ENCODE measurements around the gene NTSR2.

NTSR2 gene

DNA sequence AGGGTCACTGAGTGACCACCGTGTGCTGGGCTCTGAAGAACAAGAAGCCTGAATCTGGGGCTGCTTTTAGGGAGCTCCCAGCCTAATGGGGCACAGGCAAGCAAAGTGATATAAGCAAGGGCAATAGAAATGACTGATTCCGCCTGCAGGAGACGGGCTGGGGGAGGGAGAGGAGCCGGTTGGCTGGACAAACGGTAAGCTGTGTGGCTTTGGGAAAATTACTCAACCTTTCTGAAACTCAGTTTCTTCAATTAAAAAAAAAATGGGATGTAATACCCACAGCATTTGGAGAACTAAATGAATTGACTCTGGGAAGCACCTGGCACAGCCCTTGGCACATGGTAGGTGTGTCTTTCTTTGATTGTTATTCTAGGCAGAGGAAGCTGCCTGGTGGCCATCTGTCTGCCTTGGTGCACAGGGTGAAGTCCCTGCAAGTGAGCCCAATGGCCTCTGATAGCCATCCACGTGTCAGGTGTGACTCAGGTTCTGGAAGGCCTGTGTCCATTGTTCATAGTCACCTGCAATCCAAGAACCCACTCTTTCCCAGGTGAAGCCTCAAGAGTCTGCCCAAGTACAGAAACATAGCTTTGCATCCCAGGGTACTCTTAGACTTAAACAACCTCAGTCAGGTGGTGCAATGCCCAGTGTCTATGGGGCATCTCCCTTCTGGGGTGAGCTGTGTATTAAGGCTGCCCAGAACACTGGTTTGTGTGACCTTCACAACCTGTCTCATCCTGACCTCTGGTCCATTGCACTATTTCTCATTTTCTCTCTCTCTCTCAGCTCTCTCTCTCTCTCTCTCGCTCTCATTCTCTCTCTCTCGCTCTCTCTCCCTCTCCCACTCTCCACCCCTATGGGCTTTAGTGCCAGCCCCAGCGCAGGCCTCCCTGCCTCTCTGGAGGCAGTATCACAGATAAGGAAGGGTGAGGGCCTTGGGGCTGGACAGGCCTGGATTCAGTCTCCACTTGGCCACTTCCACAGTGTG is 30.0 kb upstream of the NTSR2 start:
- no peak for DNase-seq (ENCODE audit: low read depth)

DNA sequence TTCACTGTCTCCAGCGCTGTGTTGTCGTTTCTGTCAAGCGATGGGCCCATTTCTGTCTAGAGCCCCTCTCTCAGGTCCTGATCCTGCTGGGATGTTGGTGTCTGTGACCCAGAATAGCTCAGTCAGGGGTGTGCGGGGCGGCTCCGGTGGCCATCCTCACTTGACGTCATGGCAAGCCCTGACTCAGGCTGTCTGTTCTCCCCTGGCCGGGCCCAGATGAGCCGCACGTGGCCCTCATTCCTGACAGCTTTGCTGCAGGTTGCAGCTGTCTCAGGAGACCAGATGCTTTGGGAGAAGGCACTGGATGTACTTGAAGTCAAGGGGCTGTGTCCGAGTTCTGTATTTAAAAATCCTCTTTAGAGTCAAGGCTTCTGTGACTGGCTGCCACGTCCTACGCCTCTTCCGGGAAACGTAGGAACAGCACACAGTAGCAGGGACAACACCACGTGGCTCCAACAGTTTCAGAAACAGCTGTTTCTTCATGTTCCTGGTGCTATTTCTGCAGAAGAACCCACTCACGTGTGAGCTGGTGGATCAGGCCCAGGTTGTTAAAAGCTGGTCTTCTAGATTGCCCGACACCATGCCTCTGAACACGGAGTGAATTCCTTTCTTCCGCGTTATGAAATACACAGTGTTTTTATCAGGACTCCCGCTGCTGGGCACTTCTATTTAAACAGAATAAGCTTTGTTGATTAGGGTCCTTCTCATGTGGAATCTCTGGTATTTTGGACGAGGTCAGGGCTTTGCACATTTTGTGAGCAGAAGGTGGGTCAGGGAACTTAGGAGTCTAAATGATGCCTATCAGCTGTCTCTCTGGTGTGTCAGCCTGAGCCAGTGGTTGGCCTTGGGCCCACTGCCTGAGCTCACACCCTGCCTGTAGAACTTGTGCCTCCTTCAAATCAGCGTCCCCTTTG is 28.3 kb upstream of the NTSR2 start:
- DNase-seq (ENCODE audit: low read depth) = no peak

DNA sequence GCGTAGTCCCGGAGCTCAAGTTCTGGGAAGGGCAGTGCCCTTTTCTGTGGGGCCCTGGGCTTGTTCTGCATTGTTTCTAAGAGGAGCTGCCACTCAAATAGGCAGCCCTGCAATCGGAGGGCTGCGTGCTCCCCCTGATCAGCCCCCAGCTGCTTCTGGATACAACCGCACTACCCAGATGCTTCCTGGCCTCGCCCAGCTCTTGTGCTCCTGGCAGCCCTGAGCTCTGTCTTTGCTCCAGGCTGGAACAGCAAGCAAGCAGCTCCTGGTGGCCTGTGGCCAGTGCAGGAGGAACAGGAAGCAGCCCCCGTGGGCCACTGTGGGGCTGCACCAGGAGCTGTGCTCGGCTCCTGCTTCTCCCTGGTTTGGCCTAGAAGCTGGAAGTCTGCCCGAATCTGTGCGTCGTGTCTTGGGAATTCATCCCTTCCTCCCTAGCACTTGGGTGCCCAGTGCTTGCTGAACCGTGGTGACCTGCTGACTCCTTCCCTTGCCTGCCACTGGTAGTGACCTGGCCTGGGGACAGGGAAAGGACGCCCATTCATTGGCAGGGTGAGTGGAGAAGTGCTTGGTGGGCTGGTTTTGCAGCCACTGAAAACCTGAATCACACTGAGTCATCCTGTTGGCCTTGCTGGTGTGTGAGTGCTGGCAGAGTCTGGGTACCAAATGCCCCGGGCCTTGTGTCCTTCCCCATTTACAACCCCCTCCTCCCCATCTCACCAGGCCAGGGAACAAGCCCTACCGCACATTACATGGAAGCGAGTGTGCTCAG is 27.3 kb upstream of the NTSR2 start:
- no peak for DNase-seq (ENCODE audit: low read depth)

DNA sequence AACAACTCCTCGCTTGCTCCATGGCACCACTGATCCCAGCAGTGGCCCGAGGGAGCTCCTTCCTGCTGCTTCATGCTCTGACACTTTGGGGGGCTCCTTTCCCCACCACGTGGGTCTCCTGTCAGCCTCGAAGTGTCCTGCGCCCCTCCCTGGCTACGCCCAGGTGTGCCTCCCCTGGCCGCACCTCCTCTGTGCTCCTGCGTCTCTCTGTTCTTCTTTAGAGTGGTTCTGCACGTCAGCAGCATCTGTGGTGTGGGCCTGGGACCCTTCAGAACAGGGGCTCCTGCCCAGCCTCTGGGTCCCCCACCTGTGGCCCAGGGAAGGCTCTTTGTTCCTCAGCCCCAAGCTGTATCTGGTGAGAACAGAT is 26.7 kb upstream of the NTSR2 start:
- no peak for DNase-seq (ENCODE audit: low read depth)

DNA sequence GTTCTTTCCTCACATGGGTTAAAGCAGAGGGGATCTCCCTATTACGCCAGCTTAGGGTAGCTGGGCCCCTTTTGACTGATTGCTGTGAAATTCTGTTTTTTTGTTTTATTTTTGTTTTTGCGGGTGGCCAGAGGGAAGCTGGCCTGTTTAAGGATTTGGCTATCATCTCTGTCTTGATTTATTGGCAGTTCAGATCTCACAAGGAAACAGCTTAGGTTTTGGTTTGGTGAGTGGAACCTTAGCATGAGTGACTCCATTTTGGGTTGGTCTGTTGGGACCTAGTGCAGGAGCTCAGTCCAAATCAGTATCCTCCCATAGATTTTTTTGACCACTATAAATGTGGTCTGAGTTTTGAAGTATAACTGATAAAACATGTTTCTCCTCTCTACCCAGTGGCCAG is 25.6 kb upstream of the NTSR2 start:
- DNase-seq (ENCODE audit: low read depth) = no peak

DNA sequence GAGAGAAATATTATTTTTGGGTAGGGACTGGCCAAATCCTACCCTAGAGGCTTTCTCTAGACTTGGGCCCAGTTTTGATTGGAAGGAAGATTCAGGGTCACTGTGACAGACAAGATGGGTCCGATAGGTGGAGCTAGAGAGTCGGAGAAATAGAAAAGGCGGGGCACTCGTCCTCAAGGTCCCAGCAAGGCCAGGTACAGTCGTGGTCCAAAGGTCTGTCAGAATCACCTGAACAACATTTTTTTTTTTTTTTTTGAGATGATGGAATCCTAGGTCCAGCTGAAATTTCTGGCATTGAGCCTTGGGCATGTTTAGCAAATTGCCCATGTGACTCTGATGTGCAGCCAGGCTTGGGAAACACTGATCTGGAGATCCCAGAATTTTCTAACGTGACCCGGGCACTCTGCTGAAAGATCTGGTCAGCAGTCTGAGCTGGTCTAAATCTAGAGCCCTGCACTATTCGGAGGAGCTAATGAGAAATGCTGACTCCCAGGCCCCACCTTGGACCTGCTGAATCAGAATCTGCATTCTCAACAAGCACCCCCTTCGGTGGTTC is 23.0 kb upstream of the NTSR2 start:
- peak; percentile 26 for DNase-seq (ENCODE audit: low read depth)

DNA sequence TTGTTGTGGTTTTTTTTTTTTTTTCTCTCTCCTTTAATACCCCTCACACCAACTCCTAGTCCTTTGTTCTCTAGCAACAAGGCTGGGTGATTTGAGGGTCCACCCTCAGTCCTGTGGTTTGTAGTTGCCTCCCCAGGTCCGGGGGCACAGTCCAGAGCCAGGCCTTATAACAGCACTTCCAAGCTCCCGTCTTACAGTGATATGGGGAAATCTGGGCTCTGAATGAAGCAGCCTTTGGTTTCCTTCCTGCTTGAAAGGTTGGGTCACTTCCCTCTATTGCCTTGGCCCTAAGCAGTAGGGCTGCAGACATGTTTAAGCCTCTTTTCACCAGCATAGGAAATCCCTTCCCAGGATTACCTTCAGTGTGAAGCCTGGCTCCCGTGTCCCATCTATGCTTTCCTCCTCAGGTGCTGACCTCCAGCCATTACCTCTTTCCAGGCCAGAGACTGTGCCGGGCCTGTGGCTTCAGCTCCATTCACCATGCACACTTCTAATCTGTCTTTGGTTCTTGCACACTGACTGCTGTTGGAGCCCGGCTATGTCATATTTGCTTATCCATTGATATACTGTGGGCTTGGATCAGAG is 21.2 kb upstream of the NTSR2 start:
- no peak for DNase-seq (ENCODE audit: low read depth)

DNA sequence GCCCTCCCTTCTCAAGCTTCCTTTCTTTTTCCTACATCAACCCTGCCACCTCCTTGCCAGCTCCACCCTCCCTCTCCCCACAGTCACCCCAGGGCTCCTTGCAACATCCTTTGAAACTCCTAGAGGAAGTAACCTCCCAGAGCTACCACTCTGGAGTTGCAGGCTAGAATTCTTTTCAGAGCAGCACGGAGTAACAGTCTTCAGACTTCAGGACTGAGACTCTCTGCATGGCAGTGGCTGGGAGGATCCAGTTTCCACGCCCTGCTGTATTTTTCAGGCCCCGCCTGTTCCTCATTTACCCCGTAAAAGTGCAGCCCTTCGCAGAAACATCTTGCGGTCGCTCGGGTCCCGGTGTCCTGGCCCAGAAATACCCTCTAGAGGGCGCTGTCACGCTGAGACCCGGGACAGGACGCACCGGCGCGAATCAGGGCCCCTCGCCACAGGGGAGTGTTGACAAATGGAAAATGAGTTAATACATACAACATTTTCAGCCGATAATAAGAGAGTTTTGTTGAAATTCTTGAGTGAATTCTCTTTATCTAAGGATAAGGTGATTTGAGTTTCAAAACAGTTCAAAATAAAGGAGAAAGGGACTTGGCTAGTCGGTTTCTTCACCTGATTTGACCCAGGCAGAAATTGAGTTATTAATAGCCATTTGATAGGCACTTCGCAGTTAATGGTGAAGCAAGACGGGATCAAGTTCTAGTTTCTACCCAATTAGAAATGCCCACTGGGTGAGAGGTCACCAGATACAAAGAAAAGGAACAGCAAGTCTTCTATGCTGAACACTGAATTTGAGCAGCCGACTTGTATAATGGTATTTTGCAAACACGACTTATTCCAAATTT is 18.5 kb upstream of the NTSR2 start:
- peak; percentile 73 for DNase-seq (ENCODE audit: low read depth)

DNA sequence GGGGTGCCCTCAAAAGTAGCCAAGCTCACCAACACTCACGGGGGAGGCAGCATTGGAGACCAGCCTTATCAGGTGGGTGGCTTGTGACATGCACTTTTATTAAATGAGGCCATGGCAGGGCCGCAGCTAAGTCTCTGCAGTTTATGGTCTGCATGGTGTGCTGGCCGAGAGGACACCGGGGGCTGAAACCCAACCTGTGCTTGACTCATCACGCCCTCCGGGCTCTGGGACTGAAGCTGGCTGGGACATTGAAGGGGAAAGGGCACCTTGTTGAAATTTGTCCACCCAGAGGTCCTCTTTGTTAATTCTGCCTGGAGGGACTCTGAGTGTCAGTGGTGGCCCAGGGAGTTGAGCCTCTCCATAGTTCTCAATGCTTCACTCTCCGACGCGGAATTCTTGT is 17.7 kb upstream of the NTSR2 start:
- DNase-seq (ENCODE audit: low read depth) = no peak

DNA sequence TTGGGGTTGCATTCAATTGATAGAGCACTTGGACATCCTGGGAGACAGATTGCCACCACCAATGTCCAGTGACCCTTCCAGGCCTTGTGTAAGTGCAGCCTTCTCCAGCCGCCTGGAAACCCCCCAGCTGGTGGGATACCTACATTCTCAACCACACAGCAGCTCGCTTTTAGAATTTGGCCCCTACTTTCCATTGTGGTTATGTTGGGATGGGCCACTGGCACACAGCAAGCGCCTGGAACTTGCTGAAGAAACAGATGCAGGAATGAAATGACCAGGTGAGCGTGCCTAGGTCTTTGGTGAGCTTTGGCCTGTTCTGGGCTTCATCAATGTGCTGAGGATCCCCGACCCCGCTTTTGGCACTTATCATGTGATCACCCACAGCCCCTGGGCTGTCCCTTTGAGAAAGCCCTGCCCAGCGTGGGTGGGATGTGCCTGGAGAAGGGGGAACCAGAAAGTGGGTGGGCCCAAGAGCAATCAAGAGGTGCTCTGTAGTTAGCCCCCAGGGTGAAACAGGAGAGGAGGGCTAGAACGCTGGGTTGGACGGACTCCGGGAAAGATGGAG is 16.0 kb upstream of the NTSR2 start:
- no peak for DNase-seq (ENCODE audit: low read depth)

DNA sequence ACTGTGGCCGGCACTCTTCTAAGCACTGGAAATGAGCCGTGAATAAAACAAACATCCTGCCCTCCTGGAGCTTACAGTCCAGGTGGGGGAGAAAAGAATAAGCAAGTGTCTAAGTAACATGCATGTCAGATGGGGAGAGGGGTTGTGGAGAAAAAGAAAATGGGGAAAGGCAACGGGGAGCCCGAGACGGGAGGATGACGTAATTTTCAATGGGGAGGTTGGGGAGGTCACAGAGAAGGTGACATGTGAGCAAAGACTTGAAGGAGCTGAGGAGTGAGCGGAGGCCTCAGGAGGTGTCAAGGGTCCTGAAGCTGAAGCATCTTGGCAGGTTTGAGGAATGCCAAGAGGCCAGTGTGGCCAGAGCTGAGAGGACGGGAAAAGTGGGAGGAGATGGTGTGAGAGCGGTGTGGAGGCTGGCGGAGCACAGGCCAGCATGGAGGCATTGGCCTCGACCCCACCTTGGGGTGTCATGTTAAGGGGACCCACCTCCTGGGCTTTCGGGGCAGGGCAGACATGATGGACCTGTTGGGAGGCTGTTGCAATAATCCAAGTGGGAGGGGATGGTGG is 15.0 kb upstream of the NTSR2 start:
- DNase-seq (ENCODE audit: low read depth) = no peak

DNA sequence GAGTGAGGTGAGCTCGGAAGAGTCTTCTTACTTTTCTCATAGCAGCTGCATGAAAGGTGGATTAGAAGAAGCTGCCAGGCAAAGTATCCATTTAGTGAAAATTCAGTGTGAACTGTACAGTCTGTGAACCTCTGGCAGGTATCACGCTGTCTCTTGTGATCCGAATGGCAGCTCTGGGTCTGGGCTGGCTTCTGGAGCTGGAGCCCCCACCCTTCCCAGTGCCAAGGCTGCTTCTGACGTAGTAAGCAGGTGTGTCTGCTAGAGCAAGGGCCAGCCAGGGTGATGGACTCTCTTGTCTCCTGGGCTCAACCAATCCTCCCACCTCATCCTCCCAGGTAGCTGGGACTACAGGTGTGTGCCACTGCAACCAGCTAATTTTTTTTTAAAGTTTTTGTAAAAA is 14.0 kb upstream of the NTSR2 start:
- DNase-seq (ENCODE audit: low read depth) = no peak

DNA sequence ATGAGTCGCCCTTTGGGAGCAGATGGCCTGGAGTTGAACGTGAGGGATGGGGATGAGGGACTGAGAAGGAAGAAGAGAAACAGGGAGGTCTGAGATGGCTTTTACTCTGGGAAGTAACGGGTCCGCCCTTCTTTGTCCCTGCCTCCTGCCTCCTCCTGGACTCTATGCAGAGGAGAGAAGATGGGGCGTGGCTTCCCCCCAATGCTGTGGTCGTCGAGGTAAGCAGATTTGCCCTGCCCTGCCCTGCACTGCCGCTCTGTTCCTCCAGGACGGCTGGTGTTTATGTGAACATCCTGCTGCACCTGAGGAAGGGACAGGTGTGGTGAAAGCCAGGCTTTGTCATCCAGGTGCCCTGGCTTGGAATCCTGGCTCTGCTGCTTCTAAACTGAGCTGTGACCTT is 13.5 kb upstream of the NTSR2 start:
- DNase-seq (ENCODE audit: low read depth) = no peak

DNA sequence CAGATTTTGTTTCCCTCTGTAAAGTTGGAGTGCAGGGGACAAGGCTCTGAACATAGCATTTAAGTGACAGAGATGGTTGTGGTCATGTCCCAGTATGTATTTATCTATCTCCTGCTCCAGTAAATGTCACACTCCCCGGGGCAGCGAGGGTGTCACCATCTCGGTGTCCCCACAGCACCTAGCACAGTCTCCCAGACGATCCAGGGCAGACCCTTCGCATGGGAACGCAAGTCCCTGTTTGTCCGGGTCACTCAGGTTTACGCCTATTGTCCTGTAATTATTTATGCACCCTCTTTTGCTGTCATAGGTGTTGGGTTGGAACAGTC is 12.6 kb upstream of the NTSR2 start:
- DNase-seq (ENCODE audit: low read depth) = no peak

DNA sequence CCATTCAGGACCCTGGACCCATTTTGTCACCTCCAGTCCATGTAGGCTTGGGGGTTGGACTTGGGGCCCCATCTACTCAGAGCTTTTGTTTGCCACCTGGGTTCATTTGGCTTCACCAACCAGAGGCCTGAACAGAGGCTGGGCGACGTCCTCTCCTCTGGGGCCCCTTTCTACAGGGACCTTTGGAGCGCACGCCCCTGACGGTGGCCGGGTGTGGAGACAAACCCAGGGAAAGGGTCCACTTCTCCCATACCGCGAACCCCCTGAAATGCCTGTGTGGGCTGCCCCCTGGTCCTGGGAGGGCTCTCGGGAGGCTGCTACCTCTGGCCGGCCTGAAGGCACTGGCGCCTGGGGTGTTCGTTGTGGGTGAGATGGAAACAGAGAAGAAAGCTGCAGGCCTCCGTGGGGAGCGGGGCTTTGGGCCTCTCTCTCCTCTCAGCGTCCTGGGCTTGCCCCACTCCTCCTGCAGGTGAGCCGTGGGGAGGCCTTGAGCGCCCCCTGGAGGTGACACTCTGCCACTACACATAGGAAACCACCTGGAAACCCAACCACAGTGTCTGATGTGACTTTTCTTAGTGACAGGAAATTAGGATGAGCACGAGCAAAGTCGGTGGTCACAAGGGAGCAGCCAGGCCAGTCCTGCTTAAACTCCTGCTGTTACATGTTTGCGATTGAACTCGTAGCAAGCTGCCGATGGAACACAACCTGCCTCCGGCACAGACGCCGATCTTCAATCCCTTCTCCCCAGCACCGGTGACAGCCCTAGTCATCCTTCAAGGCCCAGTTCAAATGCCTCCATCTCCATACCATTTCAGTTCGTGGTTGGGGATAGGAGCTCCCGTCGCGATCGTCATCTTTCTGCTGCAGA is 12.0 kb upstream of the NTSR2 start:
- DNase-seq (ENCODE audit: low read depth) = peak; percentile 28

DNA sequence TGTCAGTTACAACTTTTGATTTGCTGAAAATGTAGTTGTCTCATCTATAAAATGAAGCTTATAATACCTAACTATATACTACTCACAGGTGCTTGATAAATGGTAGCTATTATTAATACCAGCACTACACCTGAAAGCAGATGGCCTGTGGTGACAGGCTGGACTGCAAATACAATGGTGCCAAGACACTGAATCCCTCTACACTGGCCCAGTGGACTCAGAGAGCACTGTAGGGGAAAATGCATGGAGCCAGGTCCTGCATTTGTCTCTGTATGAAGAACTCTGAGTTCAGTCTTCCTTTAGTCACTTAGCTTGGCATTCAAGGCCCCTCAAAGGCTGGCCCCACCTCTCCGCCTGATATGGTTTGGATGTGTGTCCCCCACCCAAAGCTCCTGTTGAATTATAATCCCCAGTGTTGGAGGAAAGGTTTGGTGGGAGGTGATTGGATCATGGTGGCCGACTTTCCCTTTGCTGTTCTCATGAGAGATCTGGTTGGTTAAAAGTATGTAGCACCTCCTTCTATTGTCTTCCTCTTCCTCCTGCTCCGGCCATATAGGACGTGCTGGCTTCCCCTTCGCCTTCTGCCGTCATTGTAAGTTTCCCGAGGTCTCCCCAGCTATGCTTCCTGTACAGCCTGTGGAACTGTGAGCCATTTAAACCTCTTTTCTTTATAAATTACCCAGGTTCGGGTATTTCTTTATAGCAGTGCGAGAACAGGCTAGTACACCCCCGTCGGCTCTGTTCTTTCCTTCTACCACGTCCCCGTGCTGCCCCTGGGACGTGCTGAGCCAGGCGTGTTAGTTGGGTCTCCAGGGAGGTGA is 11.1 kb upstream of the NTSR2 start:
- no peak for DNase-seq (ENCODE audit: low read depth)

DNA sequence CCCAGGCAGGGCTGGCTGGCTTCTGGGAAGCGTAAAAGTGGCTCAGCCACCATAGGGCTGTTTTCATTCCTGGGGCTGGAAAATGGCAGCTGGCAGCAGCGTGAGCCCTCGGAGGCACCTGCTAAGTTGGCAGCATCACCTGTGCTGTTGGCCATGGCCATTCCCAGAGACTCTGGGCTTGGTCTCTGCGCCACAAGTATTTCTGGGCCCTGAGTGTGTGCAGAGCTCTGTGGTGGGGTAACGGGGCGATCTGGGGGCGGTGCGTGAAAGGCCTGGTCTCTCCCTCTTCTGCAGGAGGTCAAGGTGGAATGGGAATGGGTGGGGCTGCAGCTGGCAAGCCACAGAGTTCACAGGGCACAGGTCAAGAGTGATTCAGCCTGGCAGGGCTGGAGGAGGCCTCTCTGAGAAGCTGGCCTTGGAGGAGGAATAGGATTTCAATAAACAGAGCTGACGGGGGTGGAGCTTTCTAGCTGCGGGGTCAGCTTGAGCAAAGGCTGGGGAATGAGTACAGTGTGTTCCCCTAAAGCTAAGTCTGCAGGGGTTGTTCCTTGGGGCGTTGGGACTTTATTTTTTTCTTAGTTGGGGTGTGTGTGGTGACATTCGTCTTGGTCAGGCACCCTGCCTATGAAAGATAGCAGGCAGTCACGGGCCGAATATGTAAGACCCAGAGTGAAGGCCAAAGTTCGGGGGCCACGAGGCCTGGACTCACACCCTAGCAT is 10.3 kb upstream of the NTSR2 start:
- DNase-seq (ENCODE audit: low read depth) = no peak
